Activated naive CD4-positive, alpha-beta T cell treated with anti-CD3 and anti-CD28 coated beads for 36 hours (primary cell): ENCODE data around the gene EIF4E. TPM values are rescaled to one million over a fixed set of nuclear protein-coding genes. Genes with fewer than 3 reads are reported as not detected.
"Not testable (repeated sequence)": the region's sequence is repeated elsewhere in the genome, so short reads cannot be mapped to it uniquely, and the experiment has no call there.

ENCODE experiments used
- CTCF ChIA-PET: fragments of 350-600 bp; sonication (Branson Sonifier 250); formaldehyde crosslinking; loops from one replicate; lab custom pipeline; 2021; ENCODE audit warnings: antibody characterized with exemption; lab: Charles Lee
- DNase-seq: peaks from one replicate; pipeline ENCODE4 v3.0.0-alpha.2; 2020
- H3K27ac Mint-ChIP-seq: one replicate; pipeline ENCODE4 v1.8.0; 2021; ENCODE audit warnings: mild to moderate bottlenecking, mixed read lengths
- H3K27me3 Mint-ChIP-seq: one replicate; pipeline ENCODE4 v1.8.0; 2021; ENCODE audit warnings: low read depth, mixed read lengths
- H3K36me3 Mint-ChIP-seq: one replicate; pipeline ENCODE4 v1.8.0; 2021; ENCODE audit warnings: low read depth, mixed read lengths
- H3K4me1 Mint-ChIP-seq: one replicate; pipeline ENCODE4 v1.8.0; 2021; ENCODE audit warnings: low read depth, mixed read lengths
- H3K4me3 Mint-ChIP-seq: one replicate; pipeline ENCODE4 v1.8.0; 2021; ENCODE audit warnings: mild to moderate bottlenecking, moderate library complexity, mixed read lengths
- H3K9me3 Mint-ChIP-seq: one replicate; pipeline ENCODE4 v1.8.0; 2021; ENCODE audit warnings: mixed read lengths
- intact Hi-C: fragments of 100-400 bp; cut with micrococcal nuclease; formaldehyde crosslinking; loops from one replicate; pipeline ENCODE4 v1.15.1; 2023
- total RNA-seq, 2 experiments: library from RNA; stranded (reverse); gene quantifications; one replicate each; pipeline ENCODE4 v1.2.3, GENCODE V29; 2021

EIF4E gene
- total RNA-seq, 2 experiments from 2014 or later = 104 to 116 TPM

- peak overlapping the region; percentile 99 for H3K27ac Mint-ChIP-seq
- no peaks in the 10 kb centered on the region for H3K27me3 Mint-ChIP-seq
- peak; percentile 80 for DNase-seq
- peak overlapping the region; percentile 87 for H3K4me3 Mint-ChIP-seq
- intact Hi-C loops = loop anchor here (1.0 to 2.0 kb wide), 18 partner anchors 10 to 1021 kb away; partner anchors contain the start of genes H2AZ1, METAP1, RAP1GDS1 and STPG2
- H3K36me3 Mint-ChIP-seq = peaks cover 15% of the 10 kb centered on the region
- no peaks in the 10 kb centered on the region for H3K9me3 Mint-ChIP-seq
- peaks cover 33% of the 10 kb centered on the region for H3K4me1 Mint-ChIP-seq
- CTCF ChIA-PET = interaction anchor here (0.5 to 1.1 kb wide), 3 partner anchors 66 to 963 kb away, joined by 3 to 4 read pairs (median 3); partner anchors contain the start of gene METAP1
Measured at GRCh38 chr4:98929341-98930267, 671 bp upstream of the EIF4E start.

DNA sequence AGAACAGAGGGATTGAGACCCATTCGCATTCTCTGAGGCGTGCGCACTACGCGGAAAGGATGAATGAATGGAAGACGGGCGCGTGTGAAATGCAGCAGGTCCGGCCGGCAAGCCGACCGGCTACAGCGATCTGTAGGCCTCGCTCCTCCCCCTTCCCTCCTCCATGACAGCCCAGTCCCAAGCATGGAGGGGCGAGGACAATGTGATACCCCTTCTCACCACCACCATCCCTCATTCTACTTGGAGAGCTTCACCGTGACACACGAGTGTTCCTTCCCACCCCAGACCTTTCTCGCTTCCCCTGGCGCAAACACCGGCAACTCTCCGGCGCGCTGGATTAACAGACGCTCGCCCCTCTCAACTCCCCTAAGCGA lies 815 bp downstream of the EIF4E start:
- no peaks in the 10 kb centered on the region for H3K9me3 Mint-ChIP-seq
- peaks cover 42% of the 10 kb centered on the region for H3K4me1 Mint-ChIP-seq
- H3K4me3 Mint-ChIP-seq = peak overlapping the region; percentile 87
- no peaks in the 10 kb centered on the region for H3K27me3 Mint-ChIP-seq
- intact Hi-C loops = loop anchor here (1.0 to 2.0 kb wide), 4 partner anchors 160 to 921 kb away; partner anchors contain the start of gene ADH5
- H3K36me3 Mint-ChIP-seq = peaks cover 22% of the 10 kb centered on the region
- DNase-seq = peak; percentile 74
- peak overlapping the region; percentile 99 for H3K27ac Mint-ChIP-seq
- CTCF ChIA-PET = interaction anchor here (0.6 to 3.1 kb wide), 7 partner anchors 15 to 535 kb away, joined by 3 to 14 read pairs (median 3); partner anchors contain the start of gene METAP1

- CTCF ChIA-PET = interaction anchor here (0.7 to 3.1 kb wide), 2 partner anchors 69 to 153 kb away, joined by 5 to 14 read pairs; partner anchors contain the start of gene METAP1
- DNase-seq, H3K9me3 Mint-ChIP-seq, H3K4me3 Mint-ChIP-seq, intact Hi-C loops, H3K27me3 Mint-ChIP-seq, H3K27ac Mint-ChIP-seq: not testable (repeated sequence)
- H3K4me1 Mint-ChIP-seq = peaks cover 35% of the 10 kb centered on the region
- H3K36me3 Mint-ChIP-seq = peaks cover 27% of the 10 kb centered on the region
Measured at GRCh38 chr4:98926257-98926656, 2.7 kb downstream of the EIF4E start.

DNA sequence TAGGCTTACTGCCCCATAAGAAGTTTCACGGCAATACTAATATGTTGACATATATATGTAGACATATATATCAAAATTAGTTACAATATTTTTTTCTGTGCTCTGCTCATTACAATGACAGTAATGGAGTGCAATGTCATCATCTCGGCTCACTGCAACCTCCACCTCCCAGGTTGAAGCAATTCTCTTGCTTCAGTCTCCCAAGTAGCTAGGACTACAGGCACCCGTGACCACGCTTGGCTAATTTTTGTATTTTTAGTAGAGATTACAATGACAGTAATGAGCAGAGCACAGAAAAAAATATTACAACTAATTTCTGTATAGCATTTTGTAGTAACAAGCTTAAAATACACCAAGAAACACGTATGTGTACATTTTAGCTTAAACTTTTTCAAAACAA lies 7.6 kb downstream of the EIF4E start:
- H3K27ac Mint-ChIP-seq = no peak overlapping the region
- no peak for DNase-seq
- intact Hi-C loops = no loop called here
- H3K27me3 Mint-ChIP-seq = no peaks in the 10 kb centered on the region
- CTCF ChIA-PET = no interaction called here
- no peak overlapping the region for H3K4me3 Mint-ChIP-seq
- H3K9me3 Mint-ChIP-seq = no peaks in the 10 kb centered on the region
- H3K36me3 Mint-ChIP-seq = peaks cover 40% of the 10 kb centered on the region
- H3K4me1 Mint-ChIP-seq = peaks cover 40% of the 10 kb centered on the region

- DNase-seq = no peak
- Mint-ChIP-seq H3K4me1 (peaks cover 34% of the 10 kb centered on the region), H3K4me3 (no peak overlapping the region), H3K9me3 (no peaks in the 10 kb centered on the region), H3K27me3 (no peaks in the 10 kb centered on the region), H3K36me3 (peaks cover 36% of the 10 kb centered on the region), H3K27ac (no peak overlapping the region)
- intact Hi-C loops = no loop called here
- CTCF ChIA-PET = no interaction called here
Measured at GRCh38 chr4:98919996-98920395, 8.9 kb downstream of the EIF4E start.

GRCh38 chr4:98910728-98911127 lies 18.2 kb downstream of the EIF4E start:
- H3K9me3 Mint-ChIP-seq, DNase-seq, H3K4me3 Mint-ChIP-seq, H3K27ac Mint-ChIP-seq, H3K27me3 Mint-ChIP-seq, intact Hi-C loops: not testable (repeated sequence)
- Mint-ChIP-seq H3K36me3 (peaks cover 13% of the 10 kb centered on the region), H3K4me1 (peaks cover 54% of the 10 kb centered on the region)
- CTCF ChIA-PET = interaction anchor here (0.6 kb wide), 2 partner anchors 222 to 559 kb away, joined by 3 read pairs; no protein-coding TSS in a partner anchor

- intact Hi-C loops = no loop called here
- CTCF ChIA-PET = no interaction called here
- H3K36me3 Mint-ChIP-seq = peaks cover 17% of the 10 kb centered on the region
- DNase-seq = no peak
- no peak overlapping the region for H3K4me3 Mint-ChIP-seq
- H3K27ac Mint-ChIP-seq = no peak overlapping the region
- no peaks in the 10 kb centered on the region for H3K9me3 Mint-ChIP-seq
- H3K4me1 Mint-ChIP-seq = peaks cover 59% of the 10 kb centered on the region
- no peaks in the 10 kb centered on the region for H3K27me3 Mint-ChIP-seq
Measured at GRCh38 chr4:98909646-98910401, 19.1 kb downstream of the EIF4E start.

- intact Hi-C loops = no loop called here
- no peak for DNase-seq
- CTCF ChIA-PET = no interaction called here
- Mint-ChIP-seq H3K9me3 (no peaks in the 10 kb centered on the region), H3K4me1 (peaks cover 58% of the 10 kb centered on the region), H3K4me3 (no peak overlapping the region), H3K36me3 (peaks cover 18% of the 10 kb centered on the region), H3K27me3 (no peaks in the 10 kb centered on the region), H3K27ac (no peak overlapping the region)
Measured at GRCh38 chr4:98908703-98909262, 20.1 kb downstream of the EIF4E start.

DNA sequence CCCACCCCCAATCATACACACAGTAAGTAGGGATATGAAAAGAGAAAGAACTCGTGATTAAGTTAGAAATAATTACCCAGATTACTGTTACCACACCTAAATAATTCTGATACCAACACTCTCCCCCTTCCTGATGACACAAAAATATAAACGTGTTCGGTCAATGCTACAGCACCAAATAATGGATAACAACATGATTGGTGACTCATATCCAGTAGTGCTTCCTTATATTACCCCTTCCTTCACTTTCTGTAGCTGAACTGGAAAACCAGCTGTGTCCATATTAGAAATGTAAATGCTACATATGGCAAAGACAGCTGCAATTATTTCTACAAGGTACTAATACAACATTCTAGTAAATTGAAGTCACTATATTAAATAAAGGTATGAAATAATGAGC lies 20.8 kb downstream of the EIF4E start:
- no peak overlapping the region for H3K4me3 Mint-ChIP-seq
- CTCF ChIA-PET = no interaction called here
- no peak for DNase-seq
- intact Hi-C loops = no loop called here
- H3K27ac Mint-ChIP-seq = no peak overlapping the region
- no peaks in the 10 kb centered on the region for H3K9me3 Mint-ChIP-seq
- peaks cover 20% of the 10 kb centered on the region for H3K36me3 Mint-ChIP-seq
- no peaks in the 10 kb centered on the region for H3K27me3 Mint-ChIP-seq
- peaks cover 60% of the 10 kb centered on the region for H3K4me1 Mint-ChIP-seq

- H3K9me3 Mint-ChIP-seq = no peaks in the 10 kb centered on the region
- no peaks in the 10 kb centered on the region for H3K27me3 Mint-ChIP-seq
- peaks cover 59% of the 10 kb centered on the region for H3K4me1 Mint-ChIP-seq
- H3K36me3 Mint-ChIP-seq = peaks cover 39% of the 10 kb centered on the region
- no peak overlapping the region for H3K4me3 Mint-ChIP-seq
- H3K27ac Mint-ChIP-seq = no peak overlapping the region
- DNase-seq = no peak
- CTCF ChIA-PET = no interaction called here
- intact Hi-C loops = no loop called here
Measured at GRCh38 chr4:98905839-98906238, 23.1 kb downstream of the EIF4E start.

DNA sequence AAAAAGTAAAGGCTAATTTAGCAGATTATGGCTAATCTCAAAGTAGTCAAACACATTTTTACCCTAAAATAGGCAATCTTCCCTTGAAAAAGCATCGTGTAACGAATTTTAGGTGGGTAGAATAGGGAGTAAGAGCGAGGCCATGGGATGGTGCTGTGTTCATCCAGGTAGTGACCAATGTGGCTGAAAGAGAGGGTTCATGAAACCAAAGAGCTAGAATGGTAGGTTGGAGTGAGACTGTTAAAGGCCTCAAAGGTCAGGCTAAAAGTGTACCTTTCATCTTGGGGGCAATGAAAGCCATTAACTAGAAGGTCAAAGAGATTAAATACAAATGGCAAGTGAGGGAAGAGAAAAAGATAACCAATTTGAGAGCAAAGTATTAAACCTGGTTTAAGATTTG lies 23.6 kb downstream of the EIF4E start:
- Mint-ChIP-seq H3K36me3 (peaks cover 44% of the 10 kb centered on the region), H3K27ac (no peak overlapping the region), H3K4me1 (peaks cover 60% of the 10 kb centered on the region), H3K9me3 (no peaks in the 10 kb centered on the region), H3K4me3 (no peak overlapping the region), H3K27me3 (no peaks in the 10 kb centered on the region)
- intact Hi-C loops = no loop called here
- CTCF ChIA-PET = no interaction called here
- DNase-seq = no peak

- no peak for DNase-seq
- CTCF ChIA-PET = no interaction called here
- intact Hi-C loops = no loop called here
- no peak overlapping the region for H3K27ac Mint-ChIP-seq
- no peak overlapping the region for H3K4me3 Mint-ChIP-seq
- peaks cover 45% of the 10 kb centered on the region for H3K36me3 Mint-ChIP-seq
- H3K9me3 Mint-ChIP-seq = no peaks in the 10 kb centered on the region
- no peaks in the 10 kb centered on the region for H3K27me3 Mint-ChIP-seq
- H3K4me1 Mint-ChIP-seq = peaks cover 55% of the 10 kb centered on the region
Measured at GRCh38 chr4:98903963-98904362, 25.0 kb downstream of the EIF4E start.
